Neutrophil (primary cell): ENCODE data around the gene BRCA2.

Source experiments
- H3K27ac ChIP-seq: fragments of 200-600 bp; sonication (generic); 2 replicates; pipeline ENCODE4 v1.5.1; 2016; ENCODE audit warnings: mild to moderate bottlenecking, moderate library complexity
- H3K27me3 ChIP-seq: fragments of 200-600 bp; sonication (generic); 2 replicates; pipeline ENCODE4 v1.6.0; 2016; ENCODE audit warnings: mild to moderate bottlenecking
- H3K36me3 ChIP-seq: fragments of 200-600 bp; sonication (generic); 2 replicates; pipeline ENCODE4 v1.5.1; 2017
- H3K4me1 ChIP-seq, 2 experiments: fragments of 200-600 bp in 1 of 2; sonication (generic) in 1 of 2; 1 replicate in 1 of 2; 2 replicates in 1 of 2; pipeline versions ENCODE4 v1.5.1 to v1.6.1; 2013 to 2016; ENCODE audit warnings: low read depth in 1 of 2, low read length in 1 of 2, mild to moderate bottlenecking in 1 of 2, moderate library complexity in 1 of 2; ENCODE audit not compliant: control insufficient read depth in 1 of 2, insufficient read depth in 1 of 2
- H3K4me3 ChIP-seq, 2 experiments: fragments of 200-600 bp in 1 of 2; sonication (generic) in 1 of 2; 1 replicate in 1 of 2; 2 replicates in 1 of 2; pipeline ENCODE4 v1.5.1; 2013 to 2016; ENCODE audit warnings: low read depth in 1 of 2, low read length in 1 of 2, mild to moderate bottlenecking in 1 of 2, moderate library complexity in 1 of 2
- H3K9me3 ChIP-seq: fragments of 200-600 bp; sonication (generic); 2 replicates; pipeline ENCODE4 v1.5.1; 2016
- CTCF ChIP-seq: fragments of 200-600 bp; sonication (generic); IDR thresholded peaks from 2 replicates; pipeline ENCODE4 v1.5.1; 2016; ENCODE audit warnings: antibody characterized with exemption

Gene BRCA2

GRCh38 chr13:32272021-32272683 is 43.2 kb upstream of the BRCA2 start:
- H3K36me3 ChIP-seq = peaks cover 92% of the 10 kb centered on the region
- H3K27ac ChIP-seq = no peak overlapping the region
- no peaks in the 10 kb centered on the region for H3K4me1 ChIP-seq
- H3K27me3 ChIP-seq = no peaks in the 10 kb centered on the region
- no peak for TF ChIP-seq CTCF
- H3K4me3 ChIP-seq = no peak overlapping the region
- H3K9me3 ChIP-seq = no peaks in the 10 kb centered on the region

GRCh38 chr13:32277839-32278238 is 37.5 kb upstream of the BRCA2 start:
- Histone ChIP-seq H3K36me3 (peaks cover 98% of the 10 kb centered on the region), H3K27ac (no peak overlapping the region), H3K4me1 (no peaks in the 10 kb centered on the region), H3K9me3 (no peaks in the 10 kb centered on the region), H3K27me3 (no peaks in the 10 kb centered on the region), H3K4me3 (no peak overlapping the region)
- TF ChIP-seq CTCF = no peak

GRCh38 chr13:32278426-32278825 is 36.9 kb upstream of the BRCA2 start:
- H3K27ac ChIP-seq = no peak overlapping the region
- TF ChIP-seq CTCF = no peak
- no peaks in the 10 kb centered on the region for H3K4me1 ChIP-seq
- no peak overlapping the region for H3K4me3 ChIP-seq
- no peaks in the 10 kb centered on the region for H3K27me3 ChIP-seq
- no peaks in the 10 kb centered on the region for H3K9me3 ChIP-seq
- peaks cover 99% of the 10 kb centered on the region for H3K36me3 ChIP-seq

GRCh38 chr13:32281096-32281495 is 34.2 kb upstream of the BRCA2 start:
- Histone ChIP-seq H3K27ac (no peak overlapping the region), H3K4me3 (no peak overlapping the region), H3K4me1 (no peaks in the 10 kb centered on the region), H3K9me3 (no peaks in the 10 kb centered on the region), H3K36me3 (peaks cover 90% of the 10 kb centered on the region), H3K27me3 (no peaks in the 10 kb centered on the region)
- TF ChIP-seq CTCF = no peak

- Histone ChIP-seq H3K4me1 (no peaks in the 10 kb centered on the region), H3K4me3 (no peak overlapping the region), H3K27ac (no peak overlapping the region), H3K36me3 (peaks cover 81% of the 10 kb centered on the region), H3K27me3 (no peaks in the 10 kb centered on the region), H3K9me3 (no peaks in the 10 kb centered on the region)
- TF ChIP-seq CTCF = no peak
These were observed 33.1 kb upstream of the BRCA2 start for GRCh38 chr13:32282096-32282711.
